Stomach (tissue), 9 donors: Measurements from ENCODE around the gene UTS2B. TPM values are rescaled to one million over a fixed set of nuclear protein-coding genes. Genes with fewer than 3 reads are reported as not detected.

Experiments used
- DNase-seq, 2 donors: peaks; one replicate each; pipeline versions ENCODE4 v3.0.0 to v3.0.0-alpha.2; 2013 to 2019
- H3K27ac ChIP-seq, 5 donors: fragments of 200-600 bp in 4 of 5; sonication (generic) in 4 of 5; one replicate each; pipeline ENCODE4 v1.5.1; 2013 to 2019; ENCODE audit warnings: mild to moderate bottlenecking in 1 of 5, moderate library complexity in 1 of 5
- H3K27me3 ChIP-seq, 3 donors: fragments of 200-600 bp; sonication (generic); one replicate each; pipeline ENCODE4 v1.5.1; 2017 to 2019; ENCODE audit warnings: mixed run types in 1 of 3
- H3K36me3 ChIP-seq, 4 donors: fragments of 200-600 bp; sonication (generic); 1 replicate in 3 of 4; 2 replicates in 1 of 4; pipeline ENCODE4 v1.5.1; 2016 to 2019
- H3K4me1 ChIP-seq, 4 donors: fragments of 200-600 bp; sonication (generic); one replicate each; pipeline ENCODE4 v1.5.1; 2016 to 2019
- H3K4me3 ChIP-seq, 4 donors: fragments of 200-600 bp; sonication (generic) in 3 of 4; one replicate each; pipeline ENCODE4 v1.5.1; 2016 to 2019; ENCODE audit warnings: mild to moderate bottlenecking in 1 of 4
- H3K9me3 ChIP-seq, 4 donors: fragments of 200-600 bp; sonication (generic); one replicate each; pipeline ENCODE4 v1.5.1; 2016 to 2019
- CTCF ChIP-seq, 7 experiments: fragments of 450-650 bp in 4 of 7; fragments of 200-600 bp in 3 of 7; sonication (generic) in 3 of 7; IDR thresholded peaks; one replicate each; pipeline ENCODE4 v1.5.1; 2016 to 2019; ENCODE audit warnings: antibody characterized with exemption in 7 of 7, control low read depth in 2 of 7, mild to moderate bottlenecking in 1 of 7
- EP300 ChIP-seq: sonication (generic); formaldehyde crosslinking; IDR thresholded peaks from one replicate; pipeline ENCODE4 v1.6.1; 2017; ENCODE audit warnings: antibody characterized with exemption
- POLR2A ChIP-seq, 4 donors: fragments of 450-650 bp; IDR thresholded peaks; one replicate each; pipeline ENCODE4 v1.6.1; 2016; ENCODE audit warnings: antibody characterized with exemption in 4 of 4, control low read depth in 2 of 4, mild to moderate bottlenecking in 1 of 4, moderate library complexity in 1 of 4
- POLR2AphosphoS5 ChIP-seq, 3 donors: sonication (generic); formaldehyde crosslinking; IDR thresholded peaks; one replicate each; pipeline ENCODE4 v1.6.1; 2016; ENCODE audit warnings: antibody characterized with exemption in 3 of 3
- WGBS, 5 donors: extraction: QIAGEN DNeasy Blood & Tissue Kit in 3 of 5; methylation state at CpG; one replicate each; pipeline versions ENCODE4 v1.1.5 to v1.1.7; 2013 to 2018; 5-methylcytosine and 5-hydroxymethylcytosine counted together
- intact Hi-C: fragments of 100-400 bp; cut with DNase I; formaldehyde crosslinking; loops from one replicate; pipeline ENCODE4 v1.15.1; 2023; ENCODE audit warnings: low total_unique reads
- polyA plus RNA-seq, 3 donors: library from polyadenylated mRNA; stranded (reverse); fragments of 200-250 nt; gene quantifications; one replicate each; pipeline ENCODE4 v1.2.3, GENCODE V29; 2013
- total RNA-seq, 5 donors: library from RNA; depleted of rRNA; stranded (reverse); fragments of >200 nt; gene quantifications; one replicate each; pipeline versions ENCODE4 v1.1.0 to v1.2.3, GENCODE V29; 2014 to 2016
- donor health status: healthy with polysubstance abuse.
- donor health status: Bipolar disorder and iron deficiency.
- donor health status: healthy.

Gene UTS2B
- total and polyA plus RNA-seq, 8 donors = 0.20 to 0.46 TPM; not detected in 6

- intact Hi-C loops = no loop called here
- H3K27me3 ChIP-seq = no peaks in the 10 kb centered on the region
- WGBS, 5 donors = 55 to 64% (median 63%) methylated on average over 5 of the region's 5 CpGs
- no peak overlapping the region for H3K4me3 ChIP-seq
- no peaks in the 10 kb centered on the region for H3K9me3 ChIP-seq
- H3K27ac ChIP-seq = no peak overlapping the region
- TF ChIP-seq CTCF (IDR thresholded peaks at IDR 0.05) (no peak), POLR2A (IDR thresholded peaks at IDR 0.05) (no peak), EP300 (no peak), POLR2AphosphoS5 (IDR thresholded peaks at IDR 0.05) (no peak)
- no peaks in the 10 kb centered on the region for H3K36me3 ChIP-seq
- no peak for DNase-seq
- H3K4me1 ChIP-seq = no peaks in the 10 kb centered on the region
These were observed 102.8 kb downstream of the UTS2B start for GRCh38 chr3:191227541-191227940.

- Histone ChIP-seq H3K4me1 (no peaks in the 10 kb centered on the region), H3K4me3 (no peak overlapping the region), H3K9me3 (no peaks in the 10 kb centered on the region), H3K27ac (no peak overlapping the region), H3K27me3 (no peaks in the 10 kb centered on the region), H3K36me3 (no peaks in the 10 kb centered on the region)
- intact Hi-C loops = no loop called here
- no peak for DNase-seq
- TF ChIP-seq POLR2A (IDR thresholded peaks at IDR 0.05) = no peak
- no peak for TF ChIP-seq CTCF (IDR thresholded peaks at IDR 0.05)
- TF ChIP-seq POLR2AphosphoS5 (IDR thresholded peaks at IDR 0.05) = no peak
- no peak for TF ChIP-seq EP300
- 96 to 100% (median 100%) methylated on average over 1 of the region's 1 CpG for WGBS, 5 donors
These were observed 108.7 kb downstream of the UTS2B start for GRCh38 chr3:191221638-191222037.

- TF ChIP-seq POLR2A (IDR thresholded peaks at IDR 0.05) (no peak), EP300 (no peak), CTCF (IDR thresholded peaks at IDR 0.05) (no peak), POLR2AphosphoS5 (IDR thresholded peaks at IDR 0.05) (no peak)
- no peaks in the 10 kb centered on the region for H3K36me3 ChIP-seq
- DNase-seq = no peak
- 78 to 87% (median 84%) methylated on average over 5 of the region's 5 CpGs for WGBS, 5 donors
- H3K4me3 ChIP-seq = no peak overlapping the region
- no peak overlapping the region for H3K27ac ChIP-seq
- no peaks in the 10 kb centered on the region for H3K4me1 ChIP-seq
- intact Hi-C loops = no loop called here
- no peaks in the 10 kb centered on the region for H3K27me3 ChIP-seq
- H3K9me3 ChIP-seq = no peaks in the 10 kb centered on the region
These were observed 109.4 kb downstream of the UTS2B start for GRCh38 chr3:191220908-191221307.

GRCh38 chr3:191217301-191217700 lies 113.0 kb downstream of the UTS2B start:
- H3K36me3 ChIP-seq = no peaks in the 10 kb centered on the region
- H3K27me3 ChIP-seq = no peaks in the 10 kb centered on the region
- no peaks in the 10 kb centered on the region for H3K4me1 ChIP-seq
- H3K9me3 ChIP-seq = no peaks in the 10 kb centered on the region
- no peak for DNase-seq
- 67 to 84% (median 78%) methylated on average over 1 of the region's 1 CpG for WGBS, 5 donors
- TF ChIP-seq EP300 (no peak), POLR2AphosphoS5 (IDR thresholded peaks at IDR 0.05) (no peak), CTCF (IDR thresholded peaks at IDR 0.05) (no peak), POLR2A (IDR thresholded peaks at IDR 0.05) (no peak)
- H3K4me3 ChIP-seq = no peak overlapping the region
- no peak overlapping the region for H3K27ac ChIP-seq
- intact Hi-C loops = no loop called here

Other genes with a start within 250 kb of the UTS2B start
- under 1 TPM in 1 of 5 donors, not detected in 4; 0.18 TPM for gene OSTN, start 131.3 kb downstream of the UTS2B start, total RNA-seq
- gene OSTN, start 131.3 kb downstream of the UTS2B start, polyA plus RNA-seq = under 1 TPM in 1 of 3 donors, not detected in 2; 0.03 TPM
- gene CCDC50, start 1.1 kb downstream of the UTS2B start, total RNA-seq = 100 to 1,000 TPM in 3 of 5 donors, 10 to 100 TPM in 2; 58.7 to 226 (median 112) TPM
- 10 to 100 TPM; 17.6 to 19.2 (median 18.8) TPM for gene CCDC50, start 1.1 kb downstream of the UTS2B start, polyA plus RNA-seq
- not detected for gene PYDC2, start 130.6 kb upstream of the UTS2B start, total RNA-seq
- not detected for gene PYDC2, start 130.6 kb upstream of the UTS2B start, polyA plus RNA-seq